D721Med (cell line): ENCODE results near the gene GNLY.
"Not testable (repeated sequence)": the region's sequence is repeated elsewhere in the genome, so short reads cannot be mapped to it uniquely, and the experiment has no call there.

Source experiments
- DNase-seq: peaks from one replicate; pipeline ENCODE4 v3.0.0; 2011; ENCODE audit warnings: low spot score; ENCODE audit not compliant: insufficient read length
- FAIRE-seq: peaks from 2 replicates; lab custom pipeline; 2011; peaks lifted over from hg19 to GRCh38; lab: Jason Lieb, UNC
- TF ChIP-seq, protein P1 (sequence below): IDR thresholded peaks from 2 replicates; pipeline ENCODE4 v1.5.1; 2012; ENCODE audit warnings: mild to moderate bottlenecking, control low read depth; ENCODE audit not compliant: insufficient read depth; ENCODE audit errors: missing control alignments

GNLY gene

DNA sequence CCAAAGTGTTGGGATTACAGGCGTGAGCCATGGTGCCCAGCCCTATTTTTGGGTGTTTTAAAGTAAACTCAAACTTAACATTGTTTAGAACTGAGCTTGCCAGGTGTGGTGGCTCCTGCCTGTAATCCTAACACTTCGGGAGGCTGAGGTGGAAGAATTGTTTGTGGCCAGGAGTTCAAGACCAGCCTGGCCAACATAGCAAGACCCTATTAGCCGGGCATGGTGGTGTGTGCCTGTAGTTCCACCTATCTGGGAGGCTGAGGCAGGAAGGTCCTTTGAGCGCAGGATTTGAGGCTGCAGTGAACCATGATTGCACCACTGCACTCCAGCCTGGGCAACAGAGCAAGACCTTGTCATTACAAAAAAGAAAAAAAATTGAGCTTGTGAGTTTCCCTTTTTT is 43.7 kb upstream of the GNLY start:
- FAIRE-seq: no peak
- TF ChIP-seq, protein P1, sequence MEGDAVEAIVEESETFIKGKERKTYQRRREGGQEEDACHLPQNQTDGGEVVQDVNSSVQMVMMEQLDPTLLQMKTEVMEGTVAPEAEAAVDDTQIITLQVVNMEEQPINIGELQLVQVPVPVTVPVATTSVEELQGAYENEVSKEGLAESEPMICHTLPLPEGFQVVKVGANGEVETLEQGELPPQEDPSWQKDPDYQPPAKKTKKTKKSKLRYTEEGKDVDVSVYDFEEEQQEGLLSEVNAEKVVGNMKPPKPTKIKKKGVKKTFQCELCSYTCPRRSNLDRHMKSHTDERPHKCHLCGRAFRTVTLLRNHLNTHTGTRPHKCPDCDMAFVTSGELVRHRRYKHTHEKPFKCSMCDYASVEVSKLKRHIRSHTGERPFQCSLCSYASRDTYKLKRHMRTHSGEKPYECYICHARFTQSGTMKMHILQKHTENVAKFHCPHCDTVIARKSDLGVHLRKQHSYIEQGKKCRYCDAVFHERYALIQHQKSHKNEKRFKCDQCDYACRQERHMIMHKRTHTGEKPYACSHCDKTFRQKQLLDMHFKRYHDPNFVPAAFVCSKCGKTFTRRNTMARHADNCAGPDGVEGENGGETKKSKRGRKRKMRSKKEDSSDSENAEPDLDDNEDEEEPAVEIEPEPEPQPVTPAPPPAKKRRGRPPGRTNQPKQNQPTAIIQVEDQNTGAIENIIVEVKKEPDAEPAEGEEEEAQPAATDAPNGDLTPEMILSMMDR: no peak
- DNase-seq: no peak

DNA sequence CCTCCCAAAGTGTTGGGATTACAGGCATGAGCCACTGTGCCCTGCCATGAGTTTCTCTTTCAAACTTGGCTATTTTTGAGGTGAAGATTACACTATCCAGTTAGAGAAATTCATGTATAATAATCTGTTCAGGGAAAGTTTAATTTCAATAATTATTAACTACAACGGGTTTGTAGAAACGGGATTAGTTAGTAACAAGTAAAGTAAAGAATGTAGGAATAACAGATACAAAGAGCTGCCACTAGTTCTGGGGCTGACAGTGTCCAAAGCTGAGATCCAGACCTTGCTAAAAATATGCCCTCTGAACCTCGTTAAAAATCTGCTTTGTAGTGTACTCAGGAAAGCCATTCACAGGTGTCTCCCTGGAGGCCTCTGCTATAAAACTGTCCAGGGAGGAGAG is 43.1 kb upstream of the GNLY start:
- FAIRE-seq (no peak), DNase-seq (no peak)
- TF ChIP-seq, protein P1: no peak

DNA sequence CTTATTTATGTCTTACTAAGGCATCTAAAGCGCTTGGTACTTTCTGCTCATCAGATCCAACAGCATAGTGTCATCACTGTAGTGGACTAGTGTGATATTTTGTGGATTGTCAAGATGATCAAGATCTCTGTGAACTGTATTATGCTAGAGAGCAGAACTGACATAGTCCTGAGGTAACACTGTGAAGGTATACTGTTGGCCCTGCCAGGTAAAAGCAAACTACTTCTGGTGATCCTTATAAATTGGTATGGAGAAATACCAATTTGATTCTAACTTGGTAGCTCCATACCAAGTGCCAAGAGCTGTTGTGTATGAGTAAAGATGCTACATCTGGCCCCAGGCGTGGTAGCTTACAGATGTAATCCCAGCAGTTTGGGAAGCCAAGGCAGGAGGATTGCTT is 42.1 kb upstream of the GNLY start:
- DNase-seq: no peak
- no peak for FAIRE-seq
- TF ChIP-seq, protein P1: no peak

DNA sequence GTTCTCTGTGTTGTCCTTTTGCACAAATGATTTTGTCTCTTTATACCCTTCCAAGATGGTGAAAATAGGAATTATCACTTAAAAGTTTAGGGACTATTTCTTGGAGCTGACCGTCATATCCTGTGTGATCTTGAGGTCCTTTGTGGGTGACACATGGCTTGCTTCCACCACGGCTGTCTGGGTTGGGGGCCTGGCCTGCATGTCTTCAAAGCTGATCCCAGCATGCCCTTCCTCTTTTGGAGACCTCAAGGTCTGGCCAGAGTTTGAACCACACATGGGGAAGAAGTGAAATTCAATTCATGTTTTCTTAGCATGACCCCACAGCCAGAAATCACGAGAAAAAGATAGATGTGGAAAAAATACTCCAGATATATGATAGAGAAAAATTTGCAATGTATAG is 40.2 kb upstream of the GNLY start:
- FAIRE-seq (no peak), DNase-seq (no peak)
- TF ChIP-seq, protein P1: no peak

DNA sequence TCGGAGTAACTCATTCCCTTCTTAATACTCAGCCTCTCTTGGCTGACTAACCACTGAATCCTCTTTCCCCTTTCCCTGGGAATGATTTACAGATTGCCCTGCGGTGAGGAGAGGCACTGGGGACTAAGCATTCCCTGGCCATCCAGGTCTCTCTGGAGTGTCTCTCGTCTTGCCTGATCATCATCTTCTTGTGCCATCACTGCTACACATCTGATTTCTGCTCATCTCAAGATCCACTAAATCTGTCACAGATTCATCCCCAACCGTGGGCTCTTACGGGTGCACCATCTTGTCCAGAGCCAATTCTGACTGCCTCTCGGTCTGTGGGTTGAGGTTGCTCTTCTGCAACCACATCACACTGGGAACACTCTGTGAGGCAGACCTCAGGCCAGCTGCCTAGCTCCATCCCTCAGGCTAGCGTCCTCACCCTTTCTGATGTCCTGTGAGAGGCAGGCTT is 38.2 kb upstream of the GNLY start:
- FAIRE-seq (no peak), DNase-seq (no peak)
- TF ChIP-seq, protein P1: no peak

DNA sequence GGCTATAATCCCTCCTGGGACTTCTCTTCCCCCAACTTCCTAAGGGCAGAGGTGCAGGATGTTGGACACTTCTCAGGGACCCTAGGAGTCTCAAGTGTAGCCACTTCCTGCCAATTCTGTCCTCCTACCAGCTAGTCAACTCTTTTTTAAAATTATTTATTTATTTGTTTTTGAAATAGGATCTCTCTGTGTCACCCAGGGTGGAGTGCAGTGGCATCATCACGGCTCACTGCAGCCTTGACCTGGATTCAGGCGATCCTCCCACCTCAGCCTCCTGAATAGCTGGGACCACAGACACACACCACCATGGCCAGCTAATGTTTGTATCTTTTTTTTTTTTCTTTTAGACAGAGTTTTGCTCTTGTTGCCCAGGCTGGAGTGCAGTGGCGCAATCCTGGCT is 37.7 kb upstream of the GNLY start:
- FAIRE-seq (no peak), DNase-seq (no peak)
- TF ChIP-seq, protein P1: no peak

DNA sequence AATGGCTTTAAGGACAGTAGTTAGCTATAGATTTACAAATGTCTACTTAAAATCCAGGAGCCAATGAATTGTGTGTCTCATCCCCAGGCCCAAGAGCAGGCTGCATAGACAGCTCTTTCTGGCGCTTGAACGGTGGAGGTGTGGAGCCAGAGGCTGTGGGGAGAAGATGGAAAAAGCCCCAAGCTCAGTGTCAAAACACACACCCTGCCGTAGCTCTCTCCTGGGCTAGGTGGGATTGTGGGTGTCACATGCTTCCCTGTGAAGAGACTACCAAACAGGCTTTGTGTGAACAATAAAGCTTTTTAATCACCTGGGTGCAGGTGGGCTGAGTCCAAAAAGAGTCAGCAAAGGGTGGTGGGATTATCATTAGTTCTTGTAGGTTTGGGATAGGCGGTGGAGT is 36.8 kb upstream of the GNLY start:
- DNase-seq, FAIRE-seq: not testable (repeated sequence)

DNA sequence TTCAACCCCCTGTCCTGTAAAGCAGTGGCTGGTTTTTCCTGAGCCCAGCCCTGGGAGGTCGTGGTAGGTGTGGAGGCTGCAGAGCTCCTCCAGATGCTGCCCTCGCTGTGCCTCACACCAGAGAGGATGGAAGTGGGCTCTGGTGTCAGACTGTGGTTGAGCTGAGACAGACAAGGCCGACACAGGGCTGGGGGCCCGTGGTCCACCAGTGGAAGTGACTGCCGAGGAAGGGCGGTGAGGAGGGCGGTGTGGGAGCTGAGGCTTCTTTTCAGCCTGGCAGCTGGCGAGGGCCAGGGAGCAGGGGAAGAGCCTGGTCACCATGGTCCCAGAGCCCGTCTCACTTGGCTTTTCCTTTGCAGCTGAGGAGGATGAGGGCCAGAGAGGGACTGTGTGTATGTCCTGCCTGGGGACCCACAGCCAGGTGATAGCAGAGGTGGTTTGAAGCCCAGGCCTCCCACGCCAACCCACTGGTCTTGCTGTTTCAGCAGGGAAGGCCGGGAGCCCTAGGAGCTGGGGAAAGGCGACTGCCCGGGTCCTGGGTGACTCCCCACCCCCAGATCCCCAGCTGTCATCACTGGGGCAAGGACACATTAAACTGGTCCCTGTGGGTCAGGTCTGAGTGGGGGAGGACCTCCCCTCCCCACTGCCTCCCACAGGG is 34.7 kb upstream of the GNLY start:
- FAIRE-seq: no peak
- TF ChIP-seq, protein P1: no peak
- no peak for DNase-seq

DNA sequence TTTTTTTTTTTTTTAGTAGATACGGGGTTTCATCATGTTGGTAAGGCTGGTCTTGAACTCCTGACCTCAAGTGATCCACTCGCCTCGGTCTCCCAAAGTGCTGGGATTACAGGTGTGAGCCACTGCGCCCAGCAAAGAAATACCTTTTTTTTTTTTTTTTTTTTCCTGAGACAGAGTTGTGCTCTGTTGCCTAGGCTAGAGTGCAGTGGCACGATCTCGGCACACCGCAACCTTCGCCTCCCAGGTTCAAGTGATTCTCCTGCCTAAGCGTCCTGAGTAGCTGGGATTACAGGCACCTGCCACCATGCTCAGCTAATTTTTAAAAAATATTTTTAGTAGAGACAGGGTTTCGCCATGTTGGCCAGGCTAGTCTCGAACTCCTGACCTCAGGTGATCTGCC is 33.9 kb upstream of the GNLY start:
- not testable (repeated sequence) for FAIRE-seq

More for the DNA sequence above, 33.9 kb upstream of the GNLY start:
- not testable (repeated sequence) for DNase-seq
